Erythroblast (primary cell): Measurements from ENCODE around the gene C2orf68.

Experiments
- GATA1 ChIP-seq: IDR thresholded peaks from 2 replicates; pipeline ENCODE4 v1.6.1; 2011; ENCODE audit warnings: low read depth, mild to moderate bottlenecking, control low read depth, low read length, moderate library complexity
- POLR2A ChIP-seq: IDR thresholded peaks from 2 replicates; pipeline ENCODE4 v1.6.1; 2011; ENCODE audit warnings: mild to moderate bottlenecking, low read length

- TF ChIP-seq POLR2A = no peak
- no peak for TF ChIP-seq GATA1
Measured at GRCh38 chr2:85577063-85577385, 34.8 kb downstream of the C2orf68 start.
